KMS-11 (cell line): ENCODE results near the gene TALDO1.

Source experiments
- H2AFZ ChIP-seq: fragments of 200-600 bp; sonication (generic); 2 replicates; pipeline ENCODE4 v1.6.1; 2016; ENCODE audit warnings: antibody characterized with exemption, mixed run types, low read depth
- H3K27ac ChIP-seq: fragments of 200-600 bp; sonication (generic); 2 replicates; pipeline ENCODE4 v1.6.1; 2016; ENCODE audit warnings: mild to moderate bottlenecking, mixed run types
- H3K27me3 ChIP-seq: fragments of 200-600 bp; sonication (generic); 2 replicates; pipeline ENCODE4 v1.6.1; 2017; ENCODE audit warnings: mild to moderate bottlenecking, low read depth, mixed run types, moderate library complexity; ENCODE audit not compliant: insufficient read depth
- H3K36me3 ChIP-seq: fragments of 200-600 bp; sonication (generic); 2 replicates; pipeline ENCODE4 v1.6.1; 2017; ENCODE audit warnings: mild to moderate bottlenecking, mixed run types; ENCODE audit not compliant: insufficient read depth
- H3K4me1 ChIP-seq: fragments of 200-600 bp; sonication (generic); 2 replicates; pipeline ENCODE4 v1.6.1; 2016; ENCODE audit warnings: mild to moderate bottlenecking, low read depth, mixed run types; ENCODE audit not compliant: poor library complexity, severe bottlenecking
- H3K4me2 ChIP-seq: fragments of 200-600 bp; sonication (generic); 2 replicates; pipeline ENCODE4 v1.7.0; 2016; ENCODE audit warnings: mild to moderate bottlenecking, mixed run types
- H3K4me3 ChIP-seq: fragments of 200-600 bp; sonication (generic); IDR thresholded peaks from 2 replicates; pipeline ENCODE4 v1.6.1; 2017; ENCODE audit warnings: low read depth, low read length, mixed read lengths; ENCODE audit not compliant: insufficient read depth
- H3K79me2 ChIP-seq: fragments of 200-600 bp; sonication (generic); 2 replicates; pipeline ENCODE4 v1.6.1; 2016; ENCODE audit warnings: low read depth, mixed run types; ENCODE audit not compliant: insufficient read depth
- H3K9ac ChIP-seq: fragments of 200-600 bp; sonication (generic); 2 replicates; pipeline ENCODE4 v1.6.1; 2016; ENCODE audit warnings: mild to moderate bottlenecking, mixed run types
- H4K20me1 ChIP-seq: fragments of 200-600 bp; sonication (generic); 2 replicates; pipeline ENCODE4 v1.6.1; 2016; ENCODE audit warnings: mild to moderate bottlenecking, mixed run types; ENCODE audit not compliant: insufficient read depth
- CTCF ChIP-seq: fragments of 200-600 bp; sonication (generic); conservative IDR thresholded peaks from 2 replicates; pipeline ENCODE4 v1.6.1; 2017; ENCODE audit warnings: low read depth, mild to moderate bottlenecking, antibody characterized with exemption, low read length, moderate library complexity, mixed read lengths

The TALDO1 gene

DNA sequence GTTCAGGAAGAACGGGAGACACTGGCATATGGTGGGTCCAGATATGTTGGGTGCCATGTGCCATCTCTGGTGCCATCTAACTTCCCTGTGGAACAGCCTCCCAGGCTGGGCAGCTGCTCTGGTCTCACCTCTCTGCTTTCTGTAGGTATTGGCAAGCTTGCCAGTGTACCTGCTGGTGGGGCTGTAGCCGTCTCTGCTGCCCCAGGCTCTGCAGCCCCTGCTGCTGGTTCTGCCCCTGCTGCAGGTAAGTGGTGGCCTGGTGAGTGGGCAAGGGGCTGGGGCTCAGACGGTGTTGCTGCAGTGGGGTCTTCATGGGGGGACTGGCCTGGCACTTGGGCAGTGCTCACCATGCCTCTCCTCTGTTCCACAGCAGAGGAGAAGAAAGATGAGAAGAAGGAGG, 65.1 kb downstream of the TALDO1 start:
- no peak overlapping the region for H3K27ac ChIP-seq
- no peaks in the 10 kb centered on the region for H3K27me3 ChIP-seq
- H3K4me2 ChIP-seq, result no peak overlapping the region
- no peaks in the 10 kb centered on the region for H4K20me1 ChIP-seq
- no peak overlapping the region for H3K4me3 ChIP-seq
- H3K79me2 ChIP-seq, result peaks cover 44% of the 10 kb centered on the region
- peaks cover 24% of the 10 kb centered on the region for H3K4me1 ChIP-seq
- no peak overlapping the region for H2AFZ ChIP-seq
- H3K36me3 ChIP-seq, result peaks cover 6% of the 10 kb centered on the region; the same call in 1 of the 2 replicates
- no peak overlapping the region for H3K9ac ChIP-seq
- no peak for TF ChIP-seq CTCF

DNA sequence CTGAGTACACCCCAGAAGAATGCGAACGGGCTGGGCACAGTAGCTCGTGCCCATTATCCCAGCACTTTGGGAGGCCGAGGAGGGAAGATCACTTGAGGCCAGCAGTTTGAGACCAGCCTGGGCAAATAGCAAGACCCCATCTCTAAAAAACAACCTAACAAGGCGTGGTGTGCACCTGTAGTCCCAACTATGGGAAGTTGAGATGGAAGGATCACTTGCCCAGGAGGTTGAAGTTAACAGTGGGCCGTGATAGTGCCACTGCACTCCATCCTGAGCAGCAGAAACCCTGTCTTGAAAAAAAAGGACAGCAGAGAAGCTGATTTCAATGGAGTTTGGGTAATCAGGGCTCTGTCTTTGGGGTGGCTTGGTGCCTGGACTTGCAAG, 65.8 kb downstream of the TALDO1 start:
- Histone ChIP-seq H3K79me2 (peaks cover 37% of the 10 kb centered on the region), H3K27ac (no peak overlapping the region), H3K9ac (no peak overlapping the region), H2AFZ (no peak overlapping the region), H3K4me2 (no peak overlapping the region), H3K36me3 (peaks cover 6% of the 10 kb centered on the region; the same call in 1 of the 2 replicates), H3K27me3 (no peaks in the 10 kb centered on the region), H3K4me1 (peaks cover 18% of the 10 kb centered on the region), H4K20me1 (no peaks in the 10 kb centered on the region), H3K4me3 (no peak overlapping the region)
- TF ChIP-seq CTCF, result no peak

DNA sequence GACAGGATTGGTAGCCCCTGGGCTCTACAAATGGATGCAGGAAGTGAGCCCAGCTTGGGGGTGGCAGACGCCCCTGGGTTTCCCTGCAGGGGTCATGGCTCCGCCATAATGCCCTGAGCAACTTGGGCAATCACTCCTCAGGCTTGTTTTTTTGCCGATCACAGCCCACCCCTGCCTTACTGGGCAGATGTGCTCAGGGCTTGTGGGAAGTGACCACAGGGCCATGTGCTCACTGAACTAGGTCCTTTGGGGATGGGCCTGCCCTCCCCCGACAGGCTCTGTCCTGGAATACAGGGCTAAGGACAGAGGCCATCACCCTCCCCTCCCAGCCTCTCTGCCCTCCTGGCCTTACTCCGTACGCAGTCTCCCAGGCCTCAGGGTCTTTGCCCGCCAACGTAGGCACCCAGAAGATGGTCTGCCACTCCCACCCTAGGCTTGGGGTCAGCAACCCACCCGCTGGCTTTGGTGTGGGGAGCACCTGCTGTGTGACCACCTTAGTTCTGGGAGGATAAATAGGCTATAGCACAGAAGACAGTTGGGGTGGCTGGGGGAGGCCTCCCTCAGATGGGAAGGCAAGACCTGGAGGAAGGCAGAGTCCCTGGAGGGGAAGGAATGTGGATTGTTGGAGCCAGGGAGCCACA, 66.3 kb downstream of the TALDO1 start:
- peaks cover 6% of the 10 kb centered on the region; the same call in 1 of the 2 replicates for H3K36me3 ChIP-seq
- H3K27ac ChIP-seq, result no peak overlapping the region

More for the DNA sequence above, 66.3 kb downstream of the TALDO1 start:
- Histone ChIP-seq H3K4me3 (no peak overlapping the region), H2AFZ (no peak overlapping the region), H3K4me2 (no peak overlapping the region), H3K4me1 (peaks cover 13% of the 10 kb centered on the region), H3K79me2 (peaks cover 32% of the 10 kb centered on the region), H3K9ac (no peak overlapping the region), H3K27me3 (no peaks in the 10 kb centered on the region), H4K20me1 (no peaks in the 10 kb centered on the region)
- no peak for TF ChIP-seq CTCF
